AG04449 (cell line): ENCODE data around the gene KCNMB4.
"Not testable (repeated sequence)": the region's sequence is repeated elsewhere in the genome, so short reads cannot be mapped to it uniquely, and the experiment has no call there.

Source experiments
- CTCF ChIA-PET: fragments of 350-600 bp; formaldehyde crosslinking; extraction: SDS; loops from one replicate; lab custom pipeline; 2021; ENCODE audit warnings: antibody characterized with exemption; lab: Yijun Ruan, JAX
- POLR2A ChIA-PET: fragments of 400-600, 350-600 bp; formaldehyde crosslinking; extraction: SDS; loops from one replicate; lab custom pipeline; 2020; ENCODE audit warnings: antibody characterized with exemption, inconsistent platforms; lab: Yijun Ruan, JAX
- DNase-seq: peaks from one replicate; pipeline ENCODE4 v3.0.0-alpha.2; 2010; ENCODE audit warnings: low read depth, low spot score
- H3K4me3 ChIP-seq: 2 replicates; pipeline ENCODE4 v1.5.1; 2011; ENCODE audit warnings: low read depth, mild to moderate bottlenecking, control low read depth, low read length
- TF ChIP-seq, protein P1 (sequence below): IDR thresholded peaks from one replicate; pipeline ENCODE4 v1.5.1; 2011; ENCODE audit warnings: mild to moderate bottlenecking, moderate library complexity, low read length, control low read depth, inconsistent platforms; ENCODE audit not compliant: insufficient read depth; ENCODE audit errors: missing control alignments

KCNMB4 gene

DNA sequence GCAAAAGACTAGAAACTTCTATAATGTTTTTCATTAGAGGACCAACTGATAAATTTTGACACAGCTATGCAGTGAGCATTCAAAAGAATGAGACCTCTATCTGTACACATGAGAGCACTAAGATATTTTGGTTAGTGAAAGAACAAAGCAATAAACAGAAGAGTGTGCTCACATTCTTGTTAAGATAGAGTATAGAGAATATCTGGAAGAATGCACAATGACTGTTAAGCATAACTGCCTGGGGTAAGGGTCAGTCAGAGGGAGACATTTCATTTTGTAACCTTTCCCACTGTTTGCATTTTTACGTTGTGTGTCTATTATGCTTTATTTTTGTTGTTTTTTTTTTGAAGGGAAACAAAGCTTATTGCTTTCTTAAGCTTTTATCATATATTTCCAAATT, 20.7 kb downstream of the KCNMB4 start:
- ChIA-PET POLR2A (no interaction called here), CTCF (no interaction called here)

DNA sequence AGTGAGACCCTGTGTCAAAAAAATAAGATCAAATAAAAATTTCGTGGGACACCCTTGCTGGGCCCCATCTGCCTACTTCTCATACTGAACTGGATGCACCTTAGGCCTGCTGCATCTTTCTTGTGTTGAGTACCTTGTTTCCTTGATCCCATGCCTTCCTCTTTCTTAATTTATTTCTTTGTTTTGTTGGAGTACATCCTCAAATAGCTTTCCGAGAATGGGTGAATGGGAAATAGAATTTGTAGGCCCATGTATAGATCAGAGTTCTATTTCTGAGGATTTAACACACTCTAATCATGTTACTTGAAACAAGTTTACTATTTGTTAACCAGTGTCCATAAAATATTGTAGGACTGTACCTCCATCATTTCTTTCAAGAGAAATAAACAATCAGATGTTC, 23.6 kb downstream of the KCNMB4 start:
- DNase-seq = no peak
- no peak overlapping the region for H3K4me3 ChIP-seq
- TF ChIP-seq, protein P1, sequence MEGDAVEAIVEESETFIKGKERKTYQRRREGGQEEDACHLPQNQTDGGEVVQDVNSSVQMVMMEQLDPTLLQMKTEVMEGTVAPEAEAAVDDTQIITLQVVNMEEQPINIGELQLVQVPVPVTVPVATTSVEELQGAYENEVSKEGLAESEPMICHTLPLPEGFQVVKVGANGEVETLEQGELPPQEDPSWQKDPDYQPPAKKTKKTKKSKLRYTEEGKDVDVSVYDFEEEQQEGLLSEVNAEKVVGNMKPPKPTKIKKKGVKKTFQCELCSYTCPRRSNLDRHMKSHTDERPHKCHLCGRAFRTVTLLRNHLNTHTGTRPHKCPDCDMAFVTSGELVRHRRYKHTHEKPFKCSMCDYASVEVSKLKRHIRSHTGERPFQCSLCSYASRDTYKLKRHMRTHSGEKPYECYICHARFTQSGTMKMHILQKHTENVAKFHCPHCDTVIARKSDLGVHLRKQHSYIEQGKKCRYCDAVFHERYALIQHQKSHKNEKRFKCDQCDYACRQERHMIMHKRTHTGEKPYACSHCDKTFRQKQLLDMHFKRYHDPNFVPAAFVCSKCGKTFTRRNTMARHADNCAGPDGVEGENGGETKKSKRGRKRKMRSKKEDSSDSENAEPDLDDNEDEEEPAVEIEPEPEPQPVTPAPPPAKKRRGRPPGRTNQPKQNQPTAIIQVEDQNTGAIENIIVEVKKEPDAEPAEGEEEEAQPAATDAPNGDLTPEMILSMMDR = no peak
- ChIA-PET CTCF (no interaction called here), POLR2A (no interaction called here)

More for the DNA sequence above, 20.7 kb downstream of the KCNMB4 start:
- TF ChIP-seq, protein P1 = no peak
- no peak for DNase-seq
- H3K4me3 ChIP-seq = no peak overlapping the region

DNA sequence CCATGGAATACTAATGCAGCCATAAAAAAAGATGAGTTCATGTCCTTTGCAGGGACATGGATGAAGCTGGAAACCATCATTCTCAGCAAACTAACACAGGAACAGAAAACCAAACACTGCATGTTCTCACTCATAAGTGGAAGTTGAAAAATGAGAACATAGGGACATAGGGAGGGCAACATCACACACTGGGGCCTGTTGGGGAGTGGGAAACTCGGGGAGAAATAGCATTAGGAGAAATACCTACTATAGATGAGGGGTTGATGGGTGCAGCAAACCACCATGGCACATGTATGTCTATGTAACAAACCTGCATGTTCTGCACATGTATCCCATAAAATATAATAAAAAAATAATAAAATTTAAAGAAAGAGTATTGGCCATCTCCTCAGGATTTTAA, 26.5 kb downstream of the KCNMB4 start:
- POLR2A ChIA-PET, DNase-seq, CTCF ChIA-PET, H3K4me3 ChIP-seq: not testable (repeated sequence)

DNA sequence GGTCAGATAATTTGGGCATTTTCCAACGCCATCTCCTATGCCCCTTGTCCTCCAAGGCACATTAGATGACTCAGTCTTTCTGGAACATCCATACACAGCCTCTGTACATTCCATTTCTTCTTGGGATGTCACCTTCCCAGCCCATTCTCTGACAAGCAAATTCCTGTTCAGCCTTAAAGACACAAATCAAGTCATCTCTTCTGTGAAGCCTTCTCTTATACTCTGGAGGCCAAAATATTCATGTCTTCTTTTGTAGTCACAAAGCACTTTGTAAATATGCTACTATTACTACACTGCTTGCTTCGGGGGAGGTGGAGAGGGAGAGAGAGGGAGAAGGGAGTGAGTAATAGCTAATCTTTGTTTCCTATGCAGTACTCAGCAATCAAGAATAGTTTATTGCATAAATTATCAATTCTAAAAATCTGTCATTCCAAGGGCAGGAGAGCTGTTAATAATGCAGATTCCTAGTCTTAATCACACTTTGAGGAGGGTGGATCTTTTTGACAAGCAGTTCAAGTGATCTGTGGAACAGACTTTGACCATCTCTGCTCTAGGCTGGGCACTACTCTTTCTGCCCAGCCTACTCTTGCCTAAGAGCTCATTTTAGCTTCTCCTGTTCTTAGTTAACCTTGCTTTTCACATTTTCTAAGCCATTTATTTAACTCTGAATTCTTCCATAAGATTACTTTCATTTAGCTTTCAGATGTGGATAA, 27.9 kb downstream of the KCNMB4 start:
- CTCF ChIA-PET = no interaction called here
- DNase-seq = peak; percentile 26
- TF ChIP-seq, protein P1 = no peak
- POLR2A ChIA-PET = no interaction called here
- no peak overlapping the region for H3K4me3 ChIP-seq

DNA sequence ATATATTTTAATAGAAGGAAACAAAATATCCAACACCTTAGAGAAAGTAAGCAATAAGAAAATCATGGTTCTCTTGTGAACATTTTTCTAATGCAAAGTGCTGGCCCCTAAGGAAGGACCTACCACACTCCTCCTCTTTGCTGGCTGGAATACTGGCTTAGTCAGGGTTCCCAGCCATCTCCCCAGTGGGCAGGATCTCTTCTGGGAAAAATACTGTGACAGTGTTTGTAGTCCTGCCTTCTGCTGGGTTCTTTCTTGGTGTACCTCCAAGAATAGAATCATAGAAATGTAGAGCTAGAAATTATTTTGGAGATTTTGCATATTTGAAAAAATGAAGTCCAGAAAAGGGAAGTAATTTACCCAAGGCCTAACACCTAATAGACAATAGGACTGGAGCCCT, 31.9 kb downstream of the KCNMB4 start:
- H3K4me3 ChIP-seq = no peak overlapping the region
- TF ChIP-seq, protein P1 = no peak
- ChIA-PET CTCF (no interaction called here), POLR2A (no interaction called here)
- no peak for DNase-seq

DNA sequence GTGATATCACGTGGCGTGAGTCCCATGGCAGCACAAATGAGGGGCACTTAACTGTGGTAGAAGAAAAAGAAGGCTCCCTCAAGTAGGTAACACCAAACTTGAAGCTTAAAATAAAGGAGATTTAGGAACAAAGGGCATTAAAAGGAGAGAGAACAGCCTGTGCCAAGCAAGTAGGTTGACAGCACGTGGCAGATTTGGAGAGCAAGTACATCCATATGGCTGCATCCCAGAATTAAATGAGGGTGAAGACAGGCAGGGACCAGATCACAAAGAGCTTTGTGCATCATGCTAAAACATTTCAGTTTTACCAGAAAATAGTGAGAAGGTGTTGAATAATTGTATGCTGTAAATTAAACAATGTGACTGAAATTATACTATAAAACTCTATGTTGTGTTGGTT, 32.8 kb downstream of the KCNMB4 start:
- CTCF ChIA-PET = interaction anchor here (0.7 kb wide), 1 partner anchor 42 kb away, joined by 3 read pairs; no protein-coding TSS in a partner anchor
- TF ChIP-seq, protein P1 = no peak
- DNase-seq = no peak
- POLR2A ChIA-PET = no interaction called here
- no peak overlapping the region for H3K4me3 ChIP-seq

DNA sequence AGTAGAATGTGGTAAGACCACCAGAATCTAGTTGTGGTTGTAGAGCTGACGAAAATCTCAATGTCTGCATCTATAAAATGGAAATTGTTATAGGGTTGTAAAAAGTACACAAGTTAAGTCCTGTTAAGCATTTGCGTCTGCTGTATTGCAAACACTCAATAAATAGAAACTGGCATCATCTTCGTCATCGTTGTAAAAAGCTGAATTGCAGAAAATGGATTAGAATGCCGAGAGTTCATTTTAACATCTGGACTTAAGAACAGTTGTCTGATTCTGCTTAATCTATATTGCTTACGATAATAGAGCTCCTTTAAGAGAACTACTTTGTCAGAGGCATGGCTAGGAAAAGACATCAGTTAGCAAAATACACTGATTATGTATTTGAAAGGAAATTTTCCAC, 33.2 kb downstream of the KCNMB4 start:
- no peak for DNase-seq
- ChIA-PET POLR2A (no interaction called here), CTCF (interaction anchor here (0.7 kb wide), 1 partner anchor 43 kb away, joined by 3 read pairs; no protein-coding TSS in a partner anchor)
- no peak overlapping the region for H3K4me3 ChIP-seq
- TF ChIP-seq, protein P1 = no peak
